ENCODE measurements around the gene WDPCP.
A peak's percentile ranks its signal among the peaks of the same experiment; 100 is the strongest.

WDPCP gene

DNA sequence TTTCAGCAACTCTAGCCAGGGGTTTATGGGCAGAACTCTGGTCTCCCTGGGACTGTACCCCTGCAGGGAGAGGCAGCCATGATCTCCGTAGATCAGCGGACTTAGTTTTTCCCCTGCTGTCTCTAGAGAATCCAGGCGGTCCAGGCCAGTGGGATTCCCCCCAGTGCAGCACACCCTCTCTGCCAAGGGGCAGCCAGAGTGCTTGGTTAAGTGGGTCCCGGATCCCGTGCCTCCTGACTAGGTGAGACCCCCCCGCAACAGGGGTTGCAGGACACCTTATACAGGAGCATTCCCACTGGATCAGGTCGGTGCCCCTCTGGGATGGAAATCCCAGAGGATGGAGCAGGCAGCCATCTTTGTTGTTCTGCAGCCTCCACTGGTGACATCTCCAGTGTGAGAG, 33.0 kb downstream of the WDPCP start:
- no peak for DNase-seq (ENCODE audit: low read depth, low spot score)

DNA sequence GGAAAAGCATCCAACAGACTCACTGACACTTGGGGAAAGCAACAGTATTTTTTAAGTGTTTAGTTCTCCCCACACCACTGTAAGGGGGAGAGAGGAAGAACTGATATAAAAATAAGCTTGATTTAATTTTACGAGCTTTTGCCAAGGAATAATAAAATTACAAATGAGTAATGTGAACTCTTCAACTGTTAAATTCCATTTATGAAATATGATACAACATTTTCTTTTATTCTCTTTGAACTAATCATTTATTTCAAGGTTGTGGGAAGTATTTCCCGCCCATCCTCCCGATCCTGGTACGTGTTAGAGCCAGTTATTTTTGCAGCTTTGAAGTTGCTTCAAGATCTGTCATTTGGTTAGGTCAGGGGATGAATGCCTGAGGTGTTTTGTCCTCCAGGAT, 35.2 kb downstream of the WDPCP start:
- no peak overlapping the region for H3K27ac ChIP-seq
- DNase-seq (ENCODE audit: low read depth, low spot score) = no peak

More for the DNA sequence above, 33.0 kb downstream of the WDPCP start:
- no peak overlapping the region for H3K27ac ChIP-seq

DNA sequence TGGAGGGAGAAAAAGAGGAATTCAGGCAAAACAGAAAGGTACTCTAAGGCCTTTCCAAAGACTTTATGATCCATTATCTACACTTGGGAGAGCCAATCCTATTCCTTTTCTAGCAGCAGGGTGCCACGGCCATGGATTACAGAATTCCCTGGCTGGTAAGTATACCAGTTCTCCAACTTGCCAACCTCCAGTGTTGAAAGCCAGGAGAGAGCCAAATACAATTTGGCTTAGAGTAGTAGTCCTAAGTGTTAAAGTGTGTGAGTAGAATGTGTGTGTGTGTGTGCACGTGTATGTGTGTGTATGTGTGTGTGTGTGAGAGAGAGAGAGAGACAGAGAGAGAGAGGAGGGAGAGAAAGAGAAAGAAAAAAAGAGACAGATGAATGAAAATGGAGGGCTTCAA, 43.3 kb downstream of the WDPCP start:
- H3K27ac ChIP-seq = no peak overlapping the region
- no peak for DNase-seq (ENCODE audit: low read depth, low spot score)

DNA sequence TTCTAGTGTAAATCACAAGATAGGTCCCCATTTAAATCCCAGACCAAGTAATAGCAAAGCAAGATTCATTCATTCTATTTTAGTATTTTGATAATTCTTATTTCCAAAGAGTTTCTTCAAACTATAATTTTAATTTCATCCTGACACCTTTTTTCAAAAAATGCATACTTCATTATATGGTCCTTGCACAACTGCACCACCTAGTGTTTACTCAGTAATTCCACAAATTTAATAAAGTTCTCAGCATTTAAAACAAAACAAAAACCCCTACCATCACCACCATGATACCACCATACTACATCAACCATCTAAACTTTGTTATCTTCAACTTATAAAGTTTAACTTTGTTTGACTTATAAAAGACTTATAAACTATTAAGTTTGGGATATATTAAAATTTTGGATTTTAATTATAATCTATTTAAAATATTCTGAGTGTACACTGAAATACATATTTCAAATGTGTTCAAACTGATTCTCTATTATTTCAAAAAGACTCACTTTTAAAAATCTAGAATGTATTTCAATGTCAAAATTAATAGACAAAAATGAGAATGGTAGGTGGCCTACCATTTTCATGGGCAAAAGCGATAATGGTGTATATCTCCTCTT, 44.2 kb downstream of the WDPCP start:
- H3K27ac ChIP-seq = no peak overlapping the region
- no peak for DNase-seq (ENCODE audit: low read depth, low spot score)

DNA sequence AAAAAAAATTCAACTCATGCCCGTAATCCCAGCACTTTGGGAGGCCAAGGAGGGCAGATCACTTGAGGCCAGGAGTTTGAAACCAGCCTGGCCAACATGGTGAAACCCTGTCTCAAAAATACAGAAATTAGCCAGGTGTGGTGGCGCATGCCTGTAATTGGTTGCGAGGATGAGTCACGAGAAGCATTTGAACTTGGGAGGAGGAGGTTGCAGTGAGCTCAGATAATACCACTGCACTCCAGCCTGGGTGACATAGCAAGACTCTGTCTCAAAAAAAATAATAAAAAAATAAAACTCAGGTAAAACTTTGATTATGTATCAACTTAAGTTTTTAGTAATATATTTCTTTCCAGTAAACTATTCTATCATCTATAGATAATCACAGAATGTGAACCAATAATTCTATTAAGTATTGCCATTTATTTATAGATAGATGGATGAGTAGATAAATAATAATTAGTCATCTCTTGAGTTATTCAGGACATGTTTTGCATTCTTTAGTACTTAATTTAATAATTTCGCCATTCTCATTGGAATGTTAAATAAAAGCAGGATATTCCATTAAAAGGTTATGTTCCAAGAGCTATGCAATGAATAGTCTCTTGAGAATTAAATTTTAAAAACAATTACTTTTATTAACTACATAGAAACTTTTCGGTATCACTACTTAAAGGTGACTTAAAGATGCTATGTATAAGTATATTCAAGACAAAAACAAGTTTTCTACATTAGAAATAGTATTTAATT, 48.7 kb downstream of the WDPCP start:
- no peak overlapping the region for H3K27ac ChIP-seq
- no peak for DNase-seq (ENCODE audit: low read depth, low spot score)

DNA sequence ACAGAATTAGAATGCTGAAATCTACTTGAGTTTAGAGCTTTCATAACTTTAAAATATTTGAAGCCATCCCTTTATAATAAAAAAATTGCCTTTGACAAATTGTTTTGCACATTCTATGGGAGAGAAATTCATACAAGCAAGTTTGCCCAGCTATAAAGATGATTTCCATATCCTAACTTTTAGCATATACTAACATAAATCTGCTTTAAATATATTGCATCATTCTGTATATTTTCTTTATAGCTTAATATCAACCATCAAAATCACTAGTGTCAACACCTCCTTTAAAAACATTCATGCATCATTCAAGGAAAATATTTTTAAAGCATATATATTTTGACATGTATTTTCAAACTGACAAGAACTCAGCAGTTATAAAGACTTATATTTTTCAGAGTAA, 49.9 kb downstream of the WDPCP start:
- no peak for DNase-seq (ENCODE audit: low read depth, low spot score)
- H3K27ac ChIP-seq = no peak overlapping the region

DNA sequence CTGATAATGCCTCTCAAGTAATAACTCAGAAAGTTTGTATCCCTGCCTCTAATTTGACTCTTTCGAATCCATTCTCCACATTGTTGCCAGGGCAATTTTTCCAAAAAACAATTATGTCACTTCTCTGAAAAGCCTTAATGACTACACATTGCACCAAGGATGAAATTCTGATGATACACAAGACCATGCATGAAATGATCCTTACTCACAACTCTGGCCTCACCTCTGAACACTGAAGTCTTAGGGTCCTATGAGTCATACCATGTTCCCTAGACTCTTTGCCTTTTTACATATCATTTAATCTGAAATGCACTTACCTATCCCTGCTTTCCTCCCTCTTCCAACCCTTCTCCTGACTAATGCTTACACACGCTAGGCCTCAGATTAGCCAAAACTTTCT, 51.0 kb downstream of the WDPCP start:
- DNase-seq (ENCODE audit: low read depth, low spot score) = peak; percentile 66
- H3K27ac ChIP-seq = peak overlapping the region; percentile 1

DNA sequence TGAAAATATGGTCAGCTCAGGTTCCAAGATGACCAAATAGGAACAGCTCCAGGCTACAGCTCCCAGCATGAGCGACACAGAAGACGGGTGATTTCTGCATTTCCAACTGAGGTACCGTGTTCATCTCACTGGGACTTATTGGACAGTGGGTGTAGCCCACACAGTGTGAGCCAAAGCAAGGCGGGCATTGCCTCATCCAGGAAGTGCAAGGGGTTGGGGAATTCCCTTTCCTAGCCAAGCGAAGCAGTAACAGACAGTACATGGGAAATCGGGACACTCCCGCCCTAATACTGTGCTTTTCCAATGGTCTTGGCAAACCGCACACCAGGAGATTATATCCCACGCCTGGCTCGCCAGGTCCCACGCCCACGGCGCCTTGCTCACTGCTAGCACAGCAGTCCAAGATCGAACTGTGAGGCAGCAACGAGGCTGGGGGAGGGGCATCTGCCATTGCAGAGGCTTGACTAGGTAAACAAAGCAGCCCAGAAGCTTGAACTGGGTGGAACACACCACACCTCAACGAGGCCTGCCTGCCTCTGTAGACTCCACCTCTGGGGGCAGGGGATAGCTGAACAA, 57.5 kb downstream of the WDPCP start:
- no peak for DNase-seq (ENCODE audit: low read depth, low spot score)
- no peak overlapping the region for H3K27ac ChIP-seq

DNA sequence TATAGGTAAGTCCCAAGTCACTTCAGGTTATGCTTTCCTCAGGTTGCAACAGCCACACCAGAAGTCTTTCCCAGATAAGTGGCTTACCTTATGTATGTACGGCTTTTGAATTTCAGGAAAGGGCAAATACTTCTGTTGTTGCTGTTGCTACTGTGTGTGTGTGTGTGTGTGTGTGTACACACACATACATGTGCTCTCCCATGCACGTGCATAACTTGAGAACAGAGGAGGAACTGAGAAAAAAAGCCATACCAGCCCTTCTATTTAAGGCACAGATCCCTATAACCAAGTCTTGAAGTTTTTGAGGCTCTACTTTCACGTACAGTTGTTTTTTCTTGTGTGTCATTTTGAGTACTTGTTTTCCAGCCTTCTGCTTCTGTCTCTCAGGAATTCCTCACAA, 62.4 kb downstream of the WDPCP start:
- DNase-seq (ENCODE audit: low read depth, low spot score) = no peak
- no peak overlapping the region for H3K27ac ChIP-seq

DNA sequence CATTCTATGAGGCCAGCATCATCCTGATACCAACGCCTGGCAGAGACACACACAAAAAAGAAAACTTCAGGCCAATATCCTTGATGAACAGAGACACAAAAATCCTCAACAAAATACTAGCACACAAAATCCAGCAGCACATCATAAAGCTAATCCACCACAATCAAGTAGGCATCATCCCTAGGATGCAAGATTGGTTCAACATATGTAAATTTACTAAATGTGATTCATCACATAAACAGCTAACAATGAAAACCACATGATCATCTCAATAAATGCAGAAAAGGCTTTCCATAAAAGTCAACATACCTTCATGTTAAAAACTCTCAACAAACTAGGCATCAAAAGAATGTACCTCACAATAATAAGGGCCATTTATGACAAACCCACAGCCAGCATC, 65.3 kb downstream of the WDPCP start:
- H3K27ac ChIP-seq = no peak overlapping the region
- no peak for DNase-seq (ENCODE audit: low read depth, low spot score)

DNA sequence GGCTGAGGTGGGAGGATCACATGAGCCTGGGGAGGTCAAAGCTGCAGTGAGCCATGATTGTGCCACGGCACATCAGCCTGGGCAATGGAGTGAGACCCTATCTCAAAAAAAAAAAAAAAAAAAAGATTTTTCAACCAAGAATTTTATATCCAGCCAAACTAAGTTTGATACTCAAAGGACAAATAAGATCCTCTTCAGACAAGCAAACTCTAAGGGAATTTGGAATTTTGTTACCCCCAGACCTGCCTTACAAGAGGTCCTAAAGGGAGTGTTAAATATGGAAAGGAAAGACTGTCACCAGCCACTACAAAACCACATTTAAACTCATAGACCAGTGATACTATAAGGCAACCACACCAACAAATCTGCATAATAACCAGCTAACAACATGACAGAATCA, 67.5 kb downstream of the WDPCP start:
- no peak overlapping the region for H3K27ac ChIP-seq
- DNase-seq (ENCODE audit: low read depth, low spot score) = no peak

DNA sequence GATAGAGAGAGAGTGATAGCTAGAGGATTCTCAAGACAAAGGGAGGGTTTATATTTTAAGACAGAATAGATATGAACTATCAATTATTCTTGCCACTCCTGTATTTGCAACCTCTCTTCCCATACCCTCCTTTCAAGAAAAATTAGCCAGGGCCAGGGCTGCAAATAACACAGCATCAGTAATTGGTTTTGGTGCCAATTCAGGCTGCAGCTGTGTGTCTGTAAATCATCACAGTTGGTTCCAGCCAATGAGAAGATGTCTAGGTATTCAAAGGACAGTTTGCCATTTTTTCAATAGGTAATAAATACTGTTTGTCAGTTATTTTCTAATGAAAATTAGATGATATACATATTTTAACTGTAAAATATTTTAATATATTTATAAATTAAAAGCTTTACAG, 73.5 kb downstream of the WDPCP start:
- DNase-seq (ENCODE audit: low read depth, low spot score) = no peak
- H3K27ac ChIP-seq = no peak overlapping the region

DNA sequence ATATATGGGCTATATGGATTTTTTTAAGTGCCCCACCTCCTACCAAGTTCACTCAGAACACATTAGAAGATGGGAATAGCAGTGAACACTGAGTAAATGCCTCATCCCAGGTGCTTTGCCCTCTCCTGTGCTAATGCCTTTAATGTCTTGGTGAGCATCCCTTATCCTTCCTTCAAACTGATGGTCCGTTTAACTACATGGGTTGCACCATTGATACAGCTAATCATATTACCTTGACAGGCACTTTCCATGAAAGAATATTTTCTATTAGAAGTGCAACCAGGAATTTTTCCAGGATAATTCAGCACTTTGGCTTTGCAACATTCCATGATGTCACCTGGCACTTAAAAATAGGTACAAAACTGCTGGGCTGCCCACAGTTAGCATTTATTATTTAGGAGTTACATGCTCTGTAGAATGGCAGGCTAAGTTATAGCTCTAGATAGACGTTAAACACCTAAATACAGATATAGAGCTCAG, 74.0 kb downstream of the WDPCP start:
- H3K27ac ChIP-seq = no peak overlapping the region
- no peak for DNase-seq (ENCODE audit: low read depth, low spot score)

DNA sequence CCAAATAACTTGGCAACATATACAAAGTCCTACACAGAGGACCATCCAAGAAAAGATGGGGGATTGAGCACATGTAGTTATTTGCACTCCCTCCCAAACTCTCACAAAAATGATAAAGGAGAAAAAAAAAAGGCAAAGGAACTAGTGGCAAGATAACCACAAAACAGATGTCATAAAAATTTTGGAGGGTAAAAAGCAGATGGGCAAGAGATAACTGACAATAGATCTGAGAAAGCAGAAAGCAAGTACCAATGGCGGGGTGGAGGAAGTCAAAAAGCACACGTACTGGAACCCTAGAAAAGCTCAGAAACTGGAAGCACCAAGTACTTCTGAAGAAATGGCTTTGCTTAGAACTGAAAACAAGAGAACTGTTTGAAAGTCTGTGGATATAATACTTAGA, 82.0 kb downstream of the WDPCP start:
- no peak overlapping the region for H3K27ac ChIP-seq
- DNase-seq (ENCODE audit: low read depth, low spot score) = no peak

DNA sequence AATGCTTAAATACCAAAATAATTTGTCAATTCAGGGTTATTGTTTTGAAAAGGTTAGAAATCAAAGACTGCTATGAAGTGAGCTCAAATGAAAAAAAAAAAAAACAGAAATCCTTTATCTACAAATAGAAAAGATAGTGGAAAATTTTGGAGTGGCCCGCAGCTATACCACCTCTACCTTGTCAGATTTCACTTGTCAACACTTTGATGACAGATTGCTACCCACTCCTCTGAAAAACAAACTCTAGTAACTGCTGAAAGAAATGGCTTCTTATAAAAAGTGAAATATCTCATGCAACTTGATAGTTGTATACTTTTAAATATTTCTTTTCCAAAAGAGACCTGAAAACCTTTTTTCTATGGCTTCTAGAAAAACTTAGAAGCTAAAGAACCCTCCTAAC, 84.5 kb downstream of the WDPCP start:
- no peak for DNase-seq (ENCODE audit: low read depth, low spot score)
- no peak overlapping the region for H3K27ac ChIP-seq

DNA sequence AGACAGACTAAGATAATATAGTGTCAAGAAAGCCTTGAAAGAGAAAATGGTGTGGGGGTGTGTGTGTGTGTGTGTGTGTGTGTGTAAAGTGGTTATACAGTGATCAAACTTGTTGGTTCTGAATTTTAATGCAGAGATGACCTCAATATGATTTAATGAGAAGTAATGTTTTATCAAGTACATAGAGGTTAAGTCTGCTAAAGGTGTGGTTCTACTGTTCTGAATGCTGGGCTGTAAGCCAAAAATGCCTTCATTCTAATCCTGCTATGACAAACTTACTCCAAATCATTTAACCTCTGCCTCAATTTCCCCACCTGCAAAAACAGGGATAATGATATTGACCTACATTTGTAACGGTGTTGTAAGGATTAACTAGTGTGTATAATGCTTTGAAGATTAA, 87.9 kb downstream of the WDPCP start:
- DNase-seq (ENCODE audit: low read depth, low spot score) = peak; percentile 14
- H3K27ac ChIP-seq = no peak overlapping the region

DNA sequence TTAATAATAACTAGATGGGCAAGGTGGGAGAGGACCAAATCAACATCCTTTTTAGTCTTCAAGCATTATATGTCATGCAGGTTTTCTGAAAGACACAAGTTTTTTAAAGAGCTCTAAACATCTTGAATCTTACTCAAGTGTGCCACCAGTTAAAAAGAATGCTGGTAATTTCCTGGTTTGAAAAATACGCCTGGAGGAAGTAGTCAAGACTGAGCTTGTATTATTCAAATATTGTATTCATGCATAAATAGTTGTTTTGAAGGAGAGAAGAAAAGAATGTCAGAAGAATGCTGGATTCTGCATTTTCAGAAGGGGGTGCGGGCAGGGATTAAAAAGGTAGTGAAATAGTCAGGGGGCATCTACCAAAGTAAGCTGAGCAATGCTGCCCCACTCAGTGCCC, 90.7 kb downstream of the WDPCP start:
- no peak overlapping the region for H3K27ac ChIP-seq
- no peak for DNase-seq (ENCODE audit: low read depth, low spot score)

DNA sequence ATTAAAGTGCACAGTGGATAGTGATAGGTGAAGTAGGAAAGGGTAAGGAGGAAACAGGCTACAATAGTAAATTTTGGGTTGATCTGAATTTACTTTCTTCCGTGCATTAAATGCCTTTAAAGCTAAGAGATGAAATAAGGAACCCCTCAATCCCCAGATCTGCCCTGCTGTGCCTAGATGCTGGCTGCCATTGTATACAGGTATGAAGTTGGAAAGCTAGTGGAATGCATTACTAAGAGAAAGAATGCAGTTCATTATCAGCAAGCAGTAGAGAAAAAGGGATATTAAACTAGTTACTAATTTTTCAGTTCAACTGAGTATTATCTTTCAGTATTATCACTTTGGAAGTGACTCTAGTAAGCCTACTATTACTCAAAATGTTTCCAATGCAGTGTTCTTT, 93.3 kb downstream of the WDPCP start:
- no peak for DNase-seq (ENCODE audit: low read depth, low spot score)
- no peak overlapping the region for H3K27ac ChIP-seq

DNA sequence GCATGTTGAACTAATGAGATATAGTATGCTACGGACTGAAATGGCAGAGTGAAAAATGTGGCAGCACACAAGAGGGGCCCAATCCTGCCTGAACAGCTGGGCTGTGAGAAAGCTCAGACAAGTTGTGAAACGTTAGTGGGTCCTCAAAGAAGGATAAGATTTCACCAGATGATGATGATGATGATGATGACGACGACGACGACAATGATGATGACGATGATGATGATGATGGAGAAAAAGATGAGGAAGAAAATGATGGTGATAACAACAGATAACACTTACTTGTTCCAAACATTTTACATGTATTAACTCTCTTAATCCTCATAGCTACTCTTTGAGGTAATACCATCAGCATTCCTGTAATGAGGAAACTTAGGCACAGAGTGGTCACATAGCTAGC, 94.2 kb downstream of the WDPCP start:
- no peak for DNase-seq (ENCODE audit: low read depth, low spot score)
- H3K27ac ChIP-seq = no peak overlapping the region

DNA sequence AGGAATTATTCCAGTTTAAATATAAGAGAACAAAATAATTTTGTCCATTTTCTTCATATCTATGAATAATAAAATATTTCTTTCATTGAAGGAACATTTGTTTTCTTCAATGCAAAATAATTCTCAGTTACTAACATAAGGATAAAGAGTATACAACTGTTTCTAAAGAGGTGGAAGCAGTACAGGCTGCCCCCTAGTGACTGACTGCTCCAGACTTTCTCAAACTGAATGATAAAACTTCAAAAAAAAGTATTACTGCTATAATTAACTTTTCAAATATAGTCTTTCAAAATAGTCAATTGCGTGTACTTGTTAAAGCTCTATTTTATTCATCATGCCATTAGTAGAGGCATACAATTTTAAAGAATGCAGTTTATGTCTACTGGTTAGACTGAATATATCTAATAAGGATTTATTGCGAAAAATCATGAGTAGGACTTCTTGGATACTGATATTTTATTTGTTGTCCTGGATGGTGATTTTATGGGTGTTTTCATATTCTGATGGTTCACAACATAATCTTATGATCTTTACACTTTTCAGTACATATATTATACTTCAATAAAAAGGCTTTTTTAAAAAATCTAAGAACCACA, 100.1 kb downstream of the WDPCP start:
- H3K27ac ChIP-seq = no peak overlapping the region
- DNase-seq (ENCODE audit: low read depth, low spot score) = no peak

DNA sequence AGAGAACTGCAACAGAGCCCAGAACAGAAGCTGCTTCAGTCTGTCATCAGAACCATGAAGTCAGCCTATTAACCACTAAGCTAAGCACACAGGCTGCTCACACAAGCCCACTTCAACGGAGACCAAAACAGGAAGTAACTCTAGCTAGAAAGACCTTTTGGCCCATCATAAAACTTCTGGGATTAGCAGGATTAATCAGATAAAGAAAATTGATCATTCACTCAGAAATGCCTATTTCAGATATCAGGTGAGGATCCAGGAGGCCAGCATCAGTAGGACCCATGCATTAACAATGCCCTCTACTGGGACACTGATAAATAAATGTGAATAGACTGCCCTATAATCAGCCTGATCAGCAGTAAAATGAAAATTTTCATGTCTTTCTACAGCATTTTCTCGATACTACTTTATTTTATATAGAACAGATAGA, 101.4 kb downstream of the WDPCP start:
- no peak for DNase-seq (ENCODE audit: low read depth, low spot score)
- H3K27ac ChIP-seq = no peak overlapping the region
